Measurements from ENCODE around the gene CEP85L. TPM values are rescaled to one million over a fixed set of nuclear protein-coding genes. Genes with fewer than 3 reads are reported as not detected.

Gene CEP85L
- total and polyA plus RNA-seq, 2 of the 4 experiments (the other 2 are of a cell fraction): 2.3 to 25.6 TPM

DNA sequence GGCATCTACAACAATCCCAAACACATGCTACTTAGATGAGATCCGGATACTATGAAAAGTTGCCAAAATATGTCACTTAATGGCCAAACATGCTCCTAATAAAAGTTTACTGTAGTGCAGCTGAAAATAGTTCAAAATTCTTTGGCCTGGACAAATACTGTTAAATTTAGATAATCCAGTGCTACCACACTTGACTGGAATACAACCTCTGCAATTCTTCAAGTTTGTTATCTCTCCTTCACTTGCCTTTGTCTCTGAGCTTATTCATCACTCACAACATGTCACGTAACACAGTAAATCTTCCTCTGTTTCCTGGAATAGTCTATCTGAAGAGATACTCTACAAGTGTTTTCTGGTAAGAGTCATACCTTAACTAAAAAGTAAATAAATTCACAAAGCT, 113.8 kb downstream of the CEP85L start:
- Histone ChIP-seq H3K23ac (ENCODE audit: low read depth, low read length) (no peak overlapping the region), H2AK9ac (replicated peaks; ENCODE audit: low read depth, low read length, poor library complexity) (no peak overlapping the region), H3K4me1 (ENCODE audit: control insufficient read depth, insufficient read depth, low read length) (no peaks in the 10 kb centered on the region), H4K8ac (ENCODE audit: low read depth in 2 of 2, low read length in 2 of 2) (no peak overlapping the region), H2AK5ac (ENCODE audit: low read depth, low read length) (no peak overlapping the region), H3K4me2 (ENCODE audit: low read depth, low read length) (no peak overlapping the region), H3K36me3 (ENCODE audit: control insufficient read depth, insufficient read depth, low read length) (no peaks in the 10 kb centered on the region), H2AFZ (replicated peaks; ENCODE audit: low read length, poor library complexity) (no peak overlapping the region), H2BK20ac (ENCODE audit: low read depth, low read length) (no peak overlapping the region), H3K27me3 (ENCODE audit: control insufficient read depth, insufficient read depth, low read length) (no peaks in the 10 kb centered on the region), H4K91ac (ENCODE audit: insufficient read depth, low read depth, low read length) (no peak overlapping the region), H3K56ac (ENCODE audit: extremely low read depth, insufficient read depth, low read length) (no peak overlapping the region), H3K4ac (ENCODE audit: low read depth, low read length) (no peak overlapping the region), H2BK15ac (ENCODE audit: low read depth, low read length) (no peak overlapping the region), H2BK5ac (ENCODE audit: low read depth, low read length, poor library complexity, severe bottlenecking) (no peak overlapping the region), H4K5ac (ENCODE audit: low read depth, low read length) (no peak overlapping the region), H2BK120ac (ENCODE audit: low read depth, low read length) (no peak overlapping the region), H3K9me3 (ENCODE audit: control insufficient read depth, insufficient read depth, low read length) (no peaks in the 10 kb centered on the region), H4K20me1 (ENCODE audit: insufficient read depth, low read length) (no peaks in the 10 kb centered on the region; the same call in 1 of the 2 replicates), H3K79me1 (ENCODE audit: low read depth in 1 of 2, low read length in 2 of 2) (peaks cover 8 to 18% of the 10 kb centered on the region in 2 experiments; a peak in 3 of 4 replicates), H3K14ac (replicated peaks; ENCODE audit: low read depth, low read length) (no peak overlapping the region), H3K9me1 (ENCODE audit: insufficient read depth, low read length) (no peaks in the 10 kb centered on the region), H3K9ac (ENCODE audit: low read depth, low read length) (no peak overlapping the region), H3K27ac (ENCODE audit: insufficient read depth, low read length) (no peak overlapping the region), H3K18ac (ENCODE audit: low read depth, low read length) (no peak overlapping the region), H3K4me3 (ENCODE audit: insufficient read depth, low read depth, low read length) (no peak overlapping the region)
- intact Hi-C loops (cut with micrococcal nuclease): no loop called here
- CTCF ChIA-PET: no interaction called here
- no TSS peak for BruUV-seq (replicated peaks)
- ATAC-seq (ENCODE audit: low read depth) (no peak), DNase-seq (no peak)
- WGBS, 2 experiments (ENCODE audit: extremely low coverage in 2 of 2, insufficient read length in 1 of 2): no CpG with 5 or more reads among the region's 2 CpGs
- POLR2A ChIA-PET (ENCODE audit: unreplicated experiment): no interaction called here
- TF ChIP-seq, protein P1, sequence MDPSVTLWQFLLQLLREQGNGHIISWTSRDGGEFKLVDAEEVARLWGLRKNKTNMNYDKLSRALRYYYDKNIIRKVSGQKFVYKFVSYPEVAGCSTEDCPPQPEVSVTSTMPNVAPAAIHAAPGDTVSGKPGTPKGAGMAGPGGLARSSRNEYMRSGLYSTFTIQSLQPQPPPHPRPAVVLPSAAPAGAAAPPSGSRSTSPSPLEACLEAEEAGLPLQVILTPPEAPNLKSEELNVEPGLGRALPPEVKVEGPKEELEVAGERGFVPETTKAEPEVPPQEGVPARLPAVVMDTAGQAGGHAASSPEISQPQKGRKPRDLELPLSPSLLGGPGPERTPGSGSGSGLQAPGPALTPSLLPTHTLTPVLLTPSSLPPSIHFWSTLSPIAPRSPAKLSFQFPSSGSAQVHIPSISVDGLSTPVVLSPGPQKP (IDR thresholded peaks at IDR 0.05; ENCODE audit: borderline replicate concordance, low read depth, low read length): no peak
- no peak for TF ChIP-seq CEBPB (IDR thresholded peaks at IDR 0.05; ENCODE audit: low read depth, low read length)
- TF ChIP-seq RAD21 (IDR thresholded peaks at IDR 0.05; ENCODE audit: low read length): no peak
- no peak for TF ChIP-seq RCOR1 (IDR thresholded peaks at IDR 0.05; ENCODE audit: insufficient replicate concordance, low read length)
- TF ChIP-seq POLR2A (IDR thresholded peaks at IDR 0.05; ENCODE audit: low read depth, low read length): no peak
- TF ChIP-seq RFX5 (IDR thresholded peaks at IDR 0.05; ENCODE audit: low read depth, low read length): no peak
- TF ChIP-seq SMC3 (IDR thresholded peaks at IDR 0.05; ENCODE audit: low read depth, low read length): no peak
- in situ Hi-C loops (cut with MboI; ENCODE audit: low sequenced_read_pairs): no loop called here
- dilution Hi-C loops (cut with HindIII; ENCODE audit: low sequenced_read_pairs, unreplicated experiment): no loop called here
